Hepatic stellate cell (primary cell): Measurements from ENCODE around the gene TMEM97.

Source experiments
- DNase-seq: peaks from one replicate; pipeline ENCODE4 v3.0.0; 2011; ENCODE audit warnings: low spot score

Gene TMEM97

GRCh38 chr17:28365487-28365886, 46.5 kb downstream of the TMEM97 start:
- no peak for DNase-seq

DNA sequence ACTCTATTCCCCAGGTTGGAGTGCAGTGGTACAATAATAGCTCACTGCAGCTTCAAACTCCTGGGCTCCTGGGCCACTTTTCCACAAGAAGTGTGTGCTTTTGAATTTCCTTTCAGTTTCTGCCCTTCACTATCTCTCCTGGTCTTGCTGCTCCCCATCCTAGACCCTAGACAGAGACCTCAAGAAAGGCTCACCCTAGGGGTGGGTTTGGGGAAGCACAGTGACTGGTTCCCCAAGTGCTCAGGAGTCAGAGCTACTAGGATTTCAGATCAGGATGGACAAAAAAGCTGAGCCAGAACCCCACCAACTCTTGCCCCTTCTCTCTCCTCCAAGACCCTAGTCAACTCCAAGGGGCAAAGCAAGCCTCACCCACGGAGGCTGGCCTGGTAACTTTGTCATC, 47.6 kb downstream of the TMEM97 start:
- DNase-seq = no peak

GRCh38 chr17:28367641-28368305, 48.8 kb downstream of the TMEM97 start:
- DNase-seq = no peak

GRCh38 chr17:28368306-28368831, 49.4 kb downstream of the TMEM97 start:
- no peak for DNase-seq

DNA sequence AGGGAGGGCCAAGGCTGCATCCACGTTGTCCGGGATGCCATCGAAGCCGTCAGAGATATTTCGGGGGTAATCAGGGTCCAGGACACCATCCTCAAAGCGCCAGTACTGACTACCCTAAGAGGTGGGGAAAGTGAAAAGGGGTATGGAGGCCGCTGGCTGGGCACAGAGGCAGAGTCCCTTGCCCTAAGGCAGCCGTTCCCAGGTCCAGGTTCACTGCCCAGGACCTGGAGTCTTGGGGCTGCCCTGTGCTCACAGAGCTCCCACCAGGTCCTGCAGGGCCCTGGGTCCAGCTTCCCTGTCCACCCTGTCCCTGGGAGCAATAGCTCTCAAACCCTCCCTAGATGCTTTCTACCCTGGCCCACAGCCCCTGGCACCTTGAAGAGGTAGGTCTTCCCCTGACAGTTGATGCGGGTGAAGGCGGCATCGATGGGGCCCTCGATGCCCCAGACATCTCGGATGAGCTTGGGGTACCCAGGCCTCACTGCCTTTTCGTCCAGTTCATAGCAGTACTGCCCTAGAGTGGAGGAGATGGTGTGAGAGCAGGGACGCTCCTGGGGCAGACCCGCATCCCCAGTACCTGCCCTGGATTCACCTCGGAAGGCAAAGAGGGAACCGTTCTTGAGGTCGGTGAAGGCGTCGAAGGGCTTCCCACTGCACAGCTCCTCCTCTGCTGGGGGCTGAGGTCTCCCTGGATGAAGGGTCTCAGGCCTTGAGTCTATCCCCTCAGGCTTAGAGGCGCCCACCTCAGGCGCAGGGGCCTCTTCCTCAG, 50.1 kb downstream of the TMEM97 start:
- DNase-seq = no peak

DNA sequence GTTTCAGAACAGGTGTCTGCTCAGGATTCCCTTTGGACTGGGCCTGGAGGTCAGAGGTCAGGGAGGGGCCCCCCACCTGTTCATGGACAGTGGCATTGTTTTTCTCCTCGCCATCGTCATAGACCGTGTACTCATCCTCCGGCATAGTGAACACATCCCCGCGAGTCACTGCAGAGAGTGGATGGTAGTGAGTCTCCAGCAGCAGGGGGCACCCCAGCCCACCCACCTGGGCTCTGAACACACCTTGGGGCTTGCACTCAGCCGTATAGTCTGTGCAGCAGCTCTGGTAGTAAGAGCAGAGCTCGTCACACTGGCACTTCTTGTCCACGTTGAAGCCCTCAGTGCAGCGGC, 50.7 kb downstream of the TMEM97 start:
- DNase-seq = no peak

DNA sequence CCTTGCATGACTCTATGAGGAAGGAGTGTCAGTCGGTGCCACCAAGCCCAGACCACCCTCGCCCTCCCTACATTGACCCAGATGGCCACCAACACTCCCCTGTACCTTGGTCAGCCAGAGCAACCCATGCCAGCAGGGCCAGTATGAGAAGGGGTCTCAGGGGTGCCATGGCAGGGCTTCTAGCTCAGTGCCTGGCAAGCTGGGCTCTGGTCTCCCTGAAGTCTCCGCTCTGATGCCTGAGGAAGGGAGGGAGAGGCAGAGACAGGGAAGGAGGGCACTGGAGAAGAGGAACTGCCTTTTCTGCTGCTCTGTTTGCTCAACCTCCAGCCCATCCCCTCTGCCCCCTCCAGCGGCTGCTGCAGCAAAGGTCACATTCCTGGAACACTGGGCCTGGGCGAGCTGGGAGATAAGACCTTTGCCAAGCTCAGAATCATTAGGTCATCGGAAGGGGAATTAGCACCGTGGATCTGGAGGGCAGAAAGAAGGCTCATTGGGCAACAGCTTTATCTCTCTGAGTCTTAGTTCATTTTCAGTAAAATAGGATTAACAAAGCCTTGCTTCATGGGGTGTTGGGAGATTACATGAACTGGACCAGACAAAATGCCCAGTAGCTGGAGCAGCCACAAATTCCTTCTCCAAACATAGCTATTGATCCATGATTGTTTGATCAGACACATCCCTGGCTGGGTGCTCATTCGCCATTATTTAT, 51.2 kb downstream of the TMEM97 start, which contains the start of gene VTN:
VTN (minus strand) TSS at position 273 of the 709 bp plus-strand sequence; CDS start at position 169, 104 bp downstream.
- DNase-seq = peak; percentile 41

DNA sequence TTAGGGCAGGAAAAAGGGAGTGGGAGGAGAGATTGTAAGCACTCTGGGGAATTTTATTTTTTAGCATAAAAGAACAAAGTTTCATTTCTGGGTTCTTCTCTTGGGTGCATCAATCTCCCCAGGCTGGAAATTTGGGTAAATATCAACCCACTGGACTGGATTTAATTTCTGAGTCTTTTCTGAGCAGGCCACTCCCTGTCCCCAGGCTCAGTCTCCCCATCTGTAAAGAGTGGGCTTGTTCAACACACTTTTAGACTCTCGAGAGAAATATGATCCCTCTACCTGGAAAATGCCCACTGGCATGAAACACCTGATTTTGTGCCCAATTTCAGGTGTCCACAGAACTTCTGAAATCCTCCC, 51.7 kb downstream of the TMEM97 start:
- no peak for DNase-seq

DNA sequence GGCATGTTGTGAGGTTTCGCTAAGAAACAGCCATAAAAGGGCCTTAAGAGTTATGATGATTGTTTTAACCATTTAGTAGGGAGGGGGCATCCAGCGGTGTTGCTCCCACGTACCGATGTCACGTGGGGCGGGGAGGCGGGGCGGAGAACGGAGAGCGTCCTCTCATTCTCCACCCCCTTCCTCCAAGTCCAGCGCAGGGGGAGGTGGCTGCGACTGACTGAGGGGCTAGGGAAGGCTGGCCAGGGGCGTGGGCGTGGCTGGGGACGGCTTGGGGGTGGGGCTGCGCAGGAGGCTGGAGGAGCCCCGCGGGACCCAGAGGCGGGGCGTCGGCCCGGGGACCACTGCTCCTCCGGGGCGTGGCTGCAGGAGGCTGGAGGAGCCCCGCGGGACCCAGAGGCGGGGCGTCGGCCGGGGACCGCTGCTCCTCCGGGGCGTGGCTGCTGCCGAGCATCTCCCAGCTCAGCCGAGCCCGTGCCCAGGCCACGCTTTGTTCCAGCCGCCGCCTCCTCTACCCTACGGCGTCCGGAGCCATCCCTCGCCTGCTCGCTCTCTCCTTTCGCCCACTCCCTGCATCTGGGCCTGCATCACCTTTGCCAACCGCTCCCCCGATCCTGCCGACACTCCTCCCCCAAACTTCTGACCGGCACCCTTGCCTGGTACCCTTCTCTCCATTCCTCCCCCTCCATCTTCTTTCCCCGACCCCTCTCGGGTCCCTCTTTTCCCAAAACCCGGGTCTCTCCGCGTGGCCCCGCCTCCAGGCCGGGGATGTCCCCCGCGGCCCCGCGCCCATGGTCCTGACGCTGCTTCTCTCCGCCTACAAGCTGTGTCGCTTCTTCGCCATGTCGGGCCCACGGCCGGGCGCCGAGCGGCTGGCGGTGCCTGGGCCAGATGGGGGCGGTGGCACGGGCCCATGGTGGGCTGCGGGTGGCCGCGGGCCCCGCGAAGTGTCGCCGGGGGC, 52.5 kb downstream of the TMEM97 start, which contains the start of gene SARM1:
SARM1 (plus strand) TSS at position 450 of the 958 bp plus-strand sequence; CDS start at position 789, 339 bp downstream.
- DNase-seq = peak; percentile 87

- DNase-seq = peak; percentile 53
Observed at GRCh38 chr17:28372203-28372944, 53.4 kb downstream of the TMEM97 start.

DNA sequence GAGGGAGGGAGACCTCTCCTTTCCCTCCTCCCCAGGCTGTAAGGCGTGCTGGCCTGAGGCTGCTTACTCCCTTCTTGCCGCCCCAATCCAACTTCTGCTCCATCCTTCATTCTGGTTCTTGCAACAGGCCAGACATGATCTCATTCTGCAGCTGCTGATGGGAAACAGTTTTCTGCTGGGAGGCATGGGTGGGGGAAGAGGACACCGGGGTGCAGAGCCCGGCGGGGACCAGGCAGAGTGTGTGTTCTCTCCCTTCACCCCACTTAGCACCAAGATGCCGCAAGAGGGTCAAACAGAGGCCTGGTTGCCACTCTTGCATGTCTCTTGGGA, 53.9 kb downstream of the TMEM97 start:
- DNase-seq = no peak
